NB4 (cell line): Measurements from ENCODE around the gene CCDC158.

Experiments used
- POLR2A ChIP-seq: IDR thresholded peaks from 2 replicates; pipeline ENCODE4 v1.6.1; 2011; ENCODE audit warnings: mild to moderate bottlenecking; ENCODE audit not compliant: insufficient read length; ENCODE audit errors: extremely low read depth
- TF ChIP-seq, protein P1 (sequence below): IDR thresholded peaks from one replicate; pipeline ENCODE4 v1.5.1; 2012; ENCODE audit warnings: low read depth, low read length

DNA sequence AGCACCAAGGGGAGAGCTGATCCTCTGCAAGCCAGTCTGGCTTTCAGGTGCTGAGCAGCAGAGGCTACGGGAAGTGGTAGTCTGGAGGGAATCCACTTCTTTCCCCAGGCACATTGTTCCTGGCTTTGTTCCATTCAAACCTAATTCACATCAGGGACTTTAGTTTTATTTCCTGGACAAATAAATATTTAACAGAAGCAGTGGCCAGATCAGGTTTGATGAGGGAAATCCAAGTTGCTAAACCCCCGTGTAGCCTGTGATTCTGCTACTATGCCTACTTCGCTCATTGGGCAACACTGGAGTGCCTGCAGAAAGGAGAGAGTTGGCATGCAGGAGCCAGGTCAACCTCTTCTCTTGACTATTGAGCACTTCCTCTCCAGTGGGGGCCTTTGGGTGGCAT lies 128.2 kb downstream of the CCDC158 start:
- TF ChIP-seq, protein P1, sequence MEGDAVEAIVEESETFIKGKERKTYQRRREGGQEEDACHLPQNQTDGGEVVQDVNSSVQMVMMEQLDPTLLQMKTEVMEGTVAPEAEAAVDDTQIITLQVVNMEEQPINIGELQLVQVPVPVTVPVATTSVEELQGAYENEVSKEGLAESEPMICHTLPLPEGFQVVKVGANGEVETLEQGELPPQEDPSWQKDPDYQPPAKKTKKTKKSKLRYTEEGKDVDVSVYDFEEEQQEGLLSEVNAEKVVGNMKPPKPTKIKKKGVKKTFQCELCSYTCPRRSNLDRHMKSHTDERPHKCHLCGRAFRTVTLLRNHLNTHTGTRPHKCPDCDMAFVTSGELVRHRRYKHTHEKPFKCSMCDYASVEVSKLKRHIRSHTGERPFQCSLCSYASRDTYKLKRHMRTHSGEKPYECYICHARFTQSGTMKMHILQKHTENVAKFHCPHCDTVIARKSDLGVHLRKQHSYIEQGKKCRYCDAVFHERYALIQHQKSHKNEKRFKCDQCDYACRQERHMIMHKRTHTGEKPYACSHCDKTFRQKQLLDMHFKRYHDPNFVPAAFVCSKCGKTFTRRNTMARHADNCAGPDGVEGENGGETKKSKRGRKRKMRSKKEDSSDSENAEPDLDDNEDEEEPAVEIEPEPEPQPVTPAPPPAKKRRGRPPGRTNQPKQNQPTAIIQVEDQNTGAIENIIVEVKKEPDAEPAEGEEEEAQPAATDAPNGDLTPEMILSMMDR, result no peak
- no peak for TF ChIP-seq POLR2A
